ENCODE data around the gene HOXC10.

The HOXC10 gene

DNA sequence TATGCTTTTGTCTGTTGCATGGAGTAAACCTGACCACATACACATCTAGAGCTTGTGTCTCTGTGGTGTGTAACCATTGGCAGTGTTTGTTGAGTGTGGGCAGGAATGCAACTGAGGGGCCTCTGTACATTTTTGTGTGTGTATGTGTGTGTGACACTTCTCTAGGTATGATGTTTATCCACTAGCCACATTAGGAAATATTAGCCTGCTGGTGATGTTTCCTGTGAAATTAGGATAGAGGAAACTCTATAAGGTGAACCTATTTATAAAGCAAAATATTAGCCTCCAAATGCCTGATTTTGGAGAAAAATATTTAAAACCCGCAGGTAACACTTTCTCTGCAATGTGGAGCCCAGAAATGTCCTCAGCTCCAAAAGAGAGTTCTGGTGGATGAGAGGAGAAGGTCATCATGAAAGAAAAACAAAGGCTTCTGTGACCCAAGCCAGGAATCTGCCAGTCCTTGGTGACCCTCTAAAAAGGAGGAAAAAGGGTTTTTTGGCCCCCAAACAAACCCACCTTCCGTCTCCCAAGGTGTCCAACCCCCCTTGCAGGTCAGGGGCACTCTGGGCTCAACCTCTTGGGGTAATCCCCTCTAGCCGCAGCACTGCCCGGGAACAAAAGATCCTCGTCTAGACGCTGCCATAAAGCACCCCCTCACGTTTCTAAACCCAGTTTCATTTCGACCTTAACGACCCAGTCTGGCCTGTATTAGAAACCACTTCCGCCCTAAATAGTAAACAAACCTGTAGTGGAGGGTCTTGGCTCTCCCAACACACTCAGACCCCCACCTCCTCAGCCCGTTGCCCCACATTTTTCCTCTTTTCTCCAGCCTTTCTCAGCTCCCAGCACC lies 7.1 kb upstream of the HOXC10 start:
- no peak for DNase-seq

DNA sequence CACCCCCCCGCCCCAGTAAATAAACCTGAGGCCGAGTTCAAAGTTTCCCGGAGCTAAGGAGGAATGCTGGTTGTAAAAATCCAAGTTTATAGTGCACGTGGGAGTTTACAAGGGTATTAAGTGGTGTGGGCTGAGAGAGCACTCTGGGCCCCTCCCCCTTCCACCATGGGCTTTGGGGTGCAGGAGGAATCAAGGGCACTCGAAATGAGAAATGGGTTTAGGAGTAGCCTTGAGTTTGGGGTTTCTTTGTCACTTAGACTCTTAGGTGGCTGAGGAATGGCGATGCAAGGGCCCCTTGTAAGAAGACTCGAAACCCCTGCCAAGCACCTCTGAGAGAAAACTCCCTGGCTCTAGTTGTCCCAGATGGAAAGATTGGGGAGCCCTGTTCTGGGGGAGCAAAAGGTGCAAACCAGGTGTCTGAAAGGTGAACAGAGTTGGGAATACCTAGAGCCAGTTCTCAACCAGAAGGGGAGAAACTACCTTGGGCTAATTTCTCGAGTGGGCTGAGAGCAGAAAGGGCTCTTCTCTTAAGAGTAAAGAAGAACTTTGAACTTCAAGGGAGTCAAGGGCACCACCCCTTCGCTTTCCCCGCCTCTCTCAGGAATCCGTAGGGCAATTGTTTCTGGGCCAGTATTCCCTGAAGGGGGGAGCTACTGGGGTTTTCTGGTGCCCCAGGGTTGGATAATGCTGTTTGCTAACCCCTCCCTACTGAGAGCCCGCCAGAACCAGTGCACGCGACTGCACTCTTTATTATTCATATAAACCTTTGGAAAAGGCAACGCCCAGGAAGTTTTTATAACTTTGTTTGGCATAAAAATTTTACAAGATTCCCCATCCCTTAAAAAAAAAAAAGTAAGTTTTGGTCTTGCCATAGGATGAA lies 6.2 kb upstream of the HOXC10 start:
- no peak for DNase-seq

DNA sequence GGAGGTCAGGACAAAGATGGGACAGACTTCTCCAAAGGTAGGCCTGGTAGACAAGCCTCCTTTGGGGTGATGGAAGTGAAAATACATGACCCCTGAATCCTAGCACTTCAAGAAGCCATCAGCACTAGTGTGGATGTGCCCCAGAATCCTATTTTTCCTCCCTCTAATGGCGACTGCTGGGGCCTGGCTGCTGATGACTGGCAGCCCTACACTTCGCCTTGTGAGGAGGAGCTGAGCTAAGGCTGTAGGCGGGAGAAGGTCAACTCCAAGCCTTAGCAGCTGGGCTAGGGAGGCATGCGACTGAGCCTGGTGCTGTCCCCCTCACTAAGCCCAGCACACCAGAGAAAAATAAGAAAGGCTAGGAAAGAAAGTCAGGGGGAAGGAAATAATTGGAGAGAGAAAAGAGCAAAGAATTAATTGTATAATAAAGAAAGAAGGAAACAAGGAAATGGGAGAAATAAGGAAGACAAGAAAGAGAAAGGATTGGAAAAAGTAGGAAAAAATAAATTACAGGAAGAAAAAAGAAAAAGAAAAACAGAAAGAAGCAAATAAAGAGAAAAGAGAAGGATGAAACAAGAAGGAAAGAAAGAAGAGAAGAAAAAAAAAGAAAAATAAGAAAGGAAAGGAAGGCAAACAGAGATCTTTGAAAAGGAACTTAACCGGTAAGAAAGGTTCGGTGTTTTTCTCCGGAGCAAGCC lies 4.7 kb upstream of the HOXC10 start:
- no peak for DNase-seq

DNA sequence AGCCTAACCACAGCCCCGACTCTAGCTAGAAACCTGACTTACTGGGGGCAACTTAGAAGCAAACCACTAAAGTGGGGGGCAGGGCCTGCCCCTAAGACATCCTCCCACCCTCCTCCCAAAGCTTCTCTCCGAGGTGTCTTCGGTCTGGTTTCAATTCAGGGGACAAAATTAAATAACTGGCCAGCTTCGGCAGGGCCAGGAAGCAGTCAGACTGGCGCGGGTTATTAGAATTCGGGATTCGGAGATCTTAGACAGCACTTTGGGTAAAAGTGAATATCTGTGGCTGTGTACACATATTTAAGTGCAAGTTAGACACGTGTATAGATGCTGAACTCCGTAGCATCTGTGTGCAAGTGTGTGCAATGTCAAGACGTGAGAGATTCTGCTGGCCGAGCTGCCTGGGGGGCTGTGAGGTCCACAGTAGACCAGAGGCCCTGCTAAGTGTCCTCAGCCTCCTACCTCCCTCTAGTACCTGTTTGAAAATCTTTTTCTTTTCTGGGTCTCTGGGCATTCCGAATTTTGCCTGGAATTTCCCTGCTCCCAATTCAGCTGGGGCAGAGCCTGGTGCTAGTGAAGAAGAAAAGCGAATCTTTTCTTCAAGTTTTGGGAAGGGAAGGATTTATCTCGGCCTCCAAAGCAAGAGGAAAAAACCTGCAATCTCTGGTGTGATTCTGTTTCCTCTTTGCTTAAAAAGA lies 4.0 kb upstream of the HOXC10 start:
- DNase-seq = no peak

DNA sequence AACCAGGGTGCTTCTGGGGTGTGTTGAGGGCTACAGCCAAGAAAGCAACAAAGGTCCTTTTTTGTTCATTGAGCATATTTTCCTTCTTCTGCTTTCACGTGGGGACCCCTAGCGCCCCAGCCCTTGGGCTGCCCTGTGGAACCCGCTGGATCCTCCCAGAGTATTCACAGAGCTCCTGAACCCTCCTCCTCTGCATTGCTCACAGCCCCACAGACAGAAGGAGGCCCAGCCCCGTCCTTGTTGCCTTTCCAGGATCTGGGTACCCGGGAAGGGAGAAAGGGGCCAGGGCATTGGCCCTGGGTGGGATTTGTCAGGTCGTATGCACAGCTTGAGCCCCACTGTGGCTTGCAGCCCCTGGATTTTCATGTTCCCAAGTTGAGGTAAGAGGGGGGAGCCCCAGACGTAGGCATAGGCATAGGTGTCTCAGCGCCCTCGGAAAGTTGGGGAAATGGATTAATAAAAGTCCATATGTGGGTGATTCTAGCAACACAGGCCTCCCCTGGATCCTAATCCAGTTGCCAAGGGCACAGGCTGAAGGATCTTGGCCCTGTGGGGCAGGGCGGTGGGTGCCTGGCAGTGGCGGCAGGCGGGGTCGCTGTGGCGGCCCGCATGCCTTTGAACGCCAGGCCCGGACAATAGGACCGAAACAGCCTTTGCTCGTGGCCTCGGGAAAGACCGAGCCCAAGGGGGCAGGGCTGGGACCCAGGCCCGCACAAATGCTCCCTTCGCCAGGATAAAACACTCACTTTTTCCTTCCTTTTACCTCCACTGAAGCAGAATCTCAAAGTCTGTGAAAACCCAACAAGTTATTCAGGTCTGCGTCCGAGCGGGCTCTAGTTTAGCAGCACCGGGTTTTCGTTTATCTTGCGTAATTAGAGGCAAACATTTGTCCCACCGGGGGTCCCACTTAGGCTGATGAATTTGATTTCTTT lies 3.0 kb upstream of the HOXC10 start:
- DNase-seq = no peak

DNA sequence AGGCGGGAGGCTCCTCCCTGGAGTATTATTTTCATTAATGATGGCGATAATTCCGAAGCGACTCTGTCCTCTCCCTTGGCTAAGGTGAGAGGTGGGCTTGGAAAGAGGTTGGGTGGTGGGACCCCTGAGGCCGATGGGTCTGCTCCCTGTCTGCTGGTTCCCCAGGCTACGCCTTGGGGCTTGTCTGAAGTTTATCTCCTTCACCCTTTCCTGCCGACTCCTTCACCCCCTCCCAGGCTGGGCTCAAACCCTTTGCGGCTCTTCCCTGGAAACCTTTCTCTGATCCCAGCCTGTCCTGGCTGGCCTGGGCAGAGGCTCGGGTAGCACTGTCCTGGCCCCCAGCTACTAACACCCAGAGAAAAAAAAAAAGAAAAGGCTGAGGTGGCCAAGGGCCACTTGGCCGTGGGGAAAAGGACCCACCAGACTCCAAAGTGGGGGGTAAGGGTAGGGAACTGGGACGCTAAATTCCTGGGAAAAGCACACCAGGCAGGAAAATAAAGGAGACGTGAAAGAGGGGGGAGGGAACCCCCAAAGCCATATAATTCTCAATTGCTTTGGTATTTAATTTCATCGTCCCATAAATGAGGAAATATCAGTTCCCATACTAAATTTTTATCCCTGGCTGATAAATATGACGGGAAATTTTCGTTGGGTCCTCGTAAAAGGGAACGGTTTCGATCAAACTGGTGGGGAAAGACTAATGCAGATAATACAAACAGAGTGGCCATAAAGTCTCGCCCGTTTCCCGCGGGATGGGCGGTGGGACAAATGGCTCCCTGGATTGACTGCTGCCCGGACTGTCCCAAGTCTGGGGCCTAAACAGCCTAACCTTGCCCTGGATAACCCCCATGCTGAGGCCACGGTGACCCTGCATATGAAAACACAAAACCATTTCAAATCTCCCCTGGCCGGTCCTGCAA lies 2.0 kb upstream of the HOXC10 start:
- DNase-seq = no peak

DNA sequence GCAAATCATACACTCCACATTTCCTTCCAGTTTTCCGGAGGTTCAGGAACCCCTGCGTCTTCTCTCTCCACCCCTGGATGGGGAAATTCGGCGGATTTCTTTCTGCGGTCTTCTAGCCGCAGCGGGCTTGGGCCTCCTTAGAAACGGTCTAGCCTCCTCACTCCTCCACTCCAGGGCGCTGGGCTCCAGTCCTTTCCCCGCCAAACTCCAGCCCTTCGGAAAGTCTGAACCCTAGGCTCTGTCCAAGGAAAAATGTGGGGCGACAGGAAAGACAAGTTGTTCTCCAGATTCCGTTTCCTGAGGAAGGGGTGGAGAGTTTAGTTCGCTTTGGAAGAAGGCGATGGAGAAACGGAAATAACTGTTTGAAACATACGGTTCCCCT lies 1.4 kb upstream of the HOXC10 start:
- no peak for DNase-seq

DNA sequence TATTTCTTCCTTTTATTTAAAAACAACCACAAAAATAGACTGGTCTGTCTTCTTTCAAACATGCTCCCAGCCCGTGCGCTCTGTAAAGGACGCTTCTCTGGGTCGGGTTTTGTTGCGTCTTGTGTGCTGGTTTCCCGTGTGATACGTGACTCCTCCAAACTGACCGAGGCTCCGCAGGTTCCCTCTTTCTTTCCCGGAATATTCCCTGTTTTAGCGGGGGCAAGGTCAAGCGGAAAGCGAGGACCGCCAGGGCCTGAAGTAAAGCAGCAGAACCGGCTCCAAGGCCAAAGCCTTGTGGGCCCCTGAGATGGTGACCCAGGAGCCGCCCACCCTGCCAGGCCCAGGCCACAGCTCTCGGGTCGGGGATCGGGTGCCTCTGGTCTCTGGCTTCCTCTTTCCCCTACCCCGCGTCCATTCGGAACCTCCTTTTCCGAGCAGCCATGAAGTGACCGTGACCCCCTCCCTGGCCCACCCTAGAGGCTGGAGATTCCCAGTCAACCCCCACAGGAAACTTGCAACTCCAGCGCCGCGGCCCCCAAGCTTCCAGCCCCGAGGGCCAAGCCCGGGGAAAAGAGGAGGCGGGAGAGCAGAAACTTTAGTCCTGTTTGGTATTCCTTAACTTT lies 885 bp upstream of the HOXC10 start:
- no peak for DNase-seq

DNA sequence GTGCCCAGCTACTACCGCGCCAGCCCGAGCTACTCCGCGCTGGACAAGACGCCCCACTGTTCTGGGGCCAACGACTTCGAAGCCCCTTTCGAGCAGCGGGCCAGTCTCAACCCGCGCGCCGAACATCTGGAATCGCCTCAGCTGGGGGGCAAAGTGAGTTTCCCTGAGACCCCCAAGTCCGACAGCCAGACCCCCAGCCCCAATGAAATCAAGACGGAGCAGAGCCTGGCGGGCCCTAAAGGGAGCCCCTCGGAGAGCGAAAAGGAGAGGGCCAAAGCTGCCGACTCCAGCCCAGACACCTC lies 697 bp downstream of the HOXC10 start:
- no peak for DNase-seq

DNA sequence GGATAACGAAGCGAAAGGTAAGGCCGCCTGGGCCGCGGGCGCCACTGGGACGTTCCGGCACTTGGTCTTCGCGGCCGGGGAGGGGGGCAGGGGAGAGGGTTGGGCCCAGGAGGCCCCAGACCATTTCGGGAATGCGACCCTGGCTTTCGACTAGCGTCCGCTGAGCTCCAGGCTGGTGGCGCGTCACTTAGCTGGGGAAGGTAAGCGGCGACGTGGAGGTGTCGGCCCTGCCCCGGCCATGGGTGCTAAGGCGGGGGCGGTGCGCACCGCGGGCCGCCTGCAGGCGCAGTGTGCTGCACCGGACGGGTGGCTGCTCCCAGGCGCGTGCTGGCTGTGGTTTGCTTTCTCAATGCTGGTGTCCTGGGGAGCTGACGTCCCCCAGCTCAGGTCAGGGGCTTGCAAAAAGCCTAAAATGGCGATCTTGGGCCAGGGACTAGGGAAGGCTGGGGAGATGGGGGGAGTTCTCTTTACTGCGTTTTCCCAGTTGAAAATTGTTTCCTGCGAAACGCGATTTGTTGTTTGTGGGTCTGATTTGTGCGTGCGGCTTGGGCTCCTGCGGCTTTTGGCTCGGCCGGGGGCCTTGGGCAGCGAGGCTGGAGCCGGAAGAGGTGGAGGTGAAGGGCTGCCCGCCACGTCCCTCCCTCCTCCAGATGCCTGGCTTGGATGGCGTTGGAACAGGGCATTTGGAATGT lies 1.2 kb downstream of the HOXC10 start:
- DNase-seq = no peak

DNA sequence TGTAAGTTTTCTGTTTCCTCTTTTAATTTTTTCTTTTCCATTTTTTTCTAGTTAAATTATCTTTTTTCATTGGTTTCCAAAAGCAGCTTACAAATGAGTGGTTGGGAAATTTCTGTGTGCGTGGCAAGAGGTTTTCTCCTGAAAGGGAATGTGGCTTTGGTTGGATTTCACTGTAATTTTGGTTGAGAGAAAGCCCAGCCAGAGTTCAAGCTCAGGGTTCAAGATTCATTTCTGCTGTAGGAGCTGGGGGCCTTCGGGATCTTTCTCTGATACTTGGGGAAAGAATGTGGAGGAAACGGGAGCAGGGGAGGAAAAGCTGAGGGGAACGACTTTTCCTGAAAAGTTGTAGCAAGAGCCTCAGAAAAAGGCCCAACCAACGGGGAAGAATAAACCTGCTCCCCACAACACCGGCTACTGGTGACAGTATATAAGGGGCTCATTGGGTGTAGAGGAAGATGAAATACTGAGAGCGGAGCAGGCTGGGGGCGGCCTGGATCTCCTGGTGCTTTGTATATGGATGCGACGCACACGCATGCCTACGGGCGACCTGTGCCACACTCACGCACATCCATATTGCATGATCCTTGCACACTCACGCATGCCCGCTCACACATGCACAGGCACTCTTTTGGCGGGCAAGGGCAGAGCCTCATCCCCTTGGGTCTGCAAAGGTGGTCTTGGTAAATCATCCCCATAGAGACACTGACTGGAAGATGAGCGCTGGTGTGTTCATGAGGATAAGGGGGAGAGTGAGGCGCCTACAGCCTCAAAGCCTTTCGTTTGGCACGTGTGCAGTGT lies 1.9 kb downstream of the HOXC10 start:
- no peak for DNase-seq

DNA sequence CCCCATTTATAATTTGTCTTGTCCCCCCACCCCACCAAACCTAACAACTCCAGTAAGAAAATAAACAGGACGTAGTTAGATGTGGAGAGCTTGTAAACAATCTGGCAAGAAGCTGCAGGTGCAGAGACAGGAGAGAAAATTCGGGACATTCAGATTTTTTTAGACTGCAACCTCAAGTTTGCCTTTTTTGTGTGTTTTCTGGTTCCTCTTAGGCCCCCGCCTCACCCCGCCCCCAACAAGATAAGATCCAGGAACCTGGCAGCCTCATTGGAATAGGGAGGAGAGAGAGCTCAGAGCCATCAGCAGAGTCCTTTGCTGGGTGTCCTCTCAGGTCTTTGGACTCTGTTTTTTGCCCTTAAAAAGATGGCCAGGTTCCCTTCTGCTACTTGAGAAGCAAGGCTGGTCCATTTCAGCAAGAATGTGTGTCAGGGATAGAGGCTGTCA lies 2.9 kb downstream of the HOXC10 start:
- no peak for DNase-seq

DNA sequence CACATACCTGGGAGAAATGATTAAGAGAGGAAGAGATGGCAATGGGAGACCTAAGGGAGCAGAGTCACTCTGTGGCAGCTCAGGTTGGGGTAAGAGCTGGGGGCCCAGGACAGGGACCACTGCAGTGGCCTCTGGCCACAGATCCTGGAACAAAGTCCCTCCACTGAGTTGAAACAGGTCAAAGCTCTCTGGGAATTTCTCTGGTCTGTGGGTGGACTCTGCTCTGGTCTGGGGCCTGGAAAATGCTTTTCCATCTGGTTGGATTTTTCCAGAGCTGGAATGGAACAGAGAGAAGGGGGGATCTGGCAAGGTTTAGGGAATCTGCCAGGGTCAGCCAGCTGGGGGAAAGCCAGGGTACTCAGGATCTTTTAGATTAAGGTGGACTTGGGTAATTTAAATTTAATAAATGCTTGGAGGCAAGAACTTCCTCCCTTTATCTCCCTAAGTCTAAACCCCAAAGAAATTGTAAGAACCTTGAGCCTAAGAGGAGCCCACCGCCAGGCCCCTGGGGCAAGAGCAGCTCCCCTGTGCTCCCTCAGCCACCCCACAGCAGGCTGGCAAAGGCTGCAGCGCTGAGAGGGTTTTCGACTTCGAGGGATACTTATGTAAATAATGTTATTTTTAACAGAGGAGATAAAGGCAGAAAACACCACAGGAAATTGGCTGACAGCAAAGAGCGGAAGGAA lies 3.7 kb downstream of the HOXC10 start:
- no peak for DNase-seq

DNA sequence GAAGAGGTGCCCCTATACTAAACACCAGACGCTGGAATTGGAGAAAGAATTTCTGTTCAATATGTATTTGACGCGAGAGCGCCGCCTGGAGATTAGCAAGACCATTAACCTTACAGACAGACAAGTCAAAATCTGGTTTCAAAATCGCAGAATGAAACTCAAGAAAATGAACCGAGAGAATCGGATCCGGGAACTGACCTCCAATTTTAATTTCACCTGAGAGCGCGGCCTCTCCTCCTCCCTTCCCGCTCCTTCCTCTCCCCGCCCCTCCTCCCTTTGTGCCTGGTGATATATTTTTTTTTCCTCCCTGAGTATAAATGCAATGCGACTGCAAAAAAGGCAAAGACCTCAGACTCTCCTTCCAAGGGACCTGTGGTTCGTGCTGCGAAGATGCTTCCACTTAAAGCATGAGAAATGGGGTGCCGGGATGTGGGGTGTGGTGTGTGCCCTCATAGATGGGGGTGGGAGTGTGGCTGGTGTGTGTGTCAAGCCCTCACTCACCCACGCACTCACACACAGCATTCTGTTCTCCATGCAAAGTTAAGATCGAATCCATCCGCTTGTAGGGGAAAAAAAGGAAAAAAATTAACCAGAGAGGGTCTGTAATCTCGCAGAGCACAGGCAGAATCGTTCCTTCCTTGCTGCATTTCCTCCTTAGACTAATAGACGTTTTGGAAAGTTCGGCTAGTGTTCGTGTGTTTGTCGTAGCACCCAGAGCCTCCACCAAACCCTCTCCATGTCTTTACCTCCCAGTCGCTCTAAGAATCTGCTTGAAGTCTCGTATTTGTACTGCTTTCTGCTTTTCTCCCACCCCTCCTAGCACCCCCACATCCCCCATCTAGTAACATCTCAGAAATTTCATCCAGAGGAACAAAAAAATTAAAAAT lies 4.5 kb downstream of the HOXC10 start:
- no peak for DNase-seq

DNA sequence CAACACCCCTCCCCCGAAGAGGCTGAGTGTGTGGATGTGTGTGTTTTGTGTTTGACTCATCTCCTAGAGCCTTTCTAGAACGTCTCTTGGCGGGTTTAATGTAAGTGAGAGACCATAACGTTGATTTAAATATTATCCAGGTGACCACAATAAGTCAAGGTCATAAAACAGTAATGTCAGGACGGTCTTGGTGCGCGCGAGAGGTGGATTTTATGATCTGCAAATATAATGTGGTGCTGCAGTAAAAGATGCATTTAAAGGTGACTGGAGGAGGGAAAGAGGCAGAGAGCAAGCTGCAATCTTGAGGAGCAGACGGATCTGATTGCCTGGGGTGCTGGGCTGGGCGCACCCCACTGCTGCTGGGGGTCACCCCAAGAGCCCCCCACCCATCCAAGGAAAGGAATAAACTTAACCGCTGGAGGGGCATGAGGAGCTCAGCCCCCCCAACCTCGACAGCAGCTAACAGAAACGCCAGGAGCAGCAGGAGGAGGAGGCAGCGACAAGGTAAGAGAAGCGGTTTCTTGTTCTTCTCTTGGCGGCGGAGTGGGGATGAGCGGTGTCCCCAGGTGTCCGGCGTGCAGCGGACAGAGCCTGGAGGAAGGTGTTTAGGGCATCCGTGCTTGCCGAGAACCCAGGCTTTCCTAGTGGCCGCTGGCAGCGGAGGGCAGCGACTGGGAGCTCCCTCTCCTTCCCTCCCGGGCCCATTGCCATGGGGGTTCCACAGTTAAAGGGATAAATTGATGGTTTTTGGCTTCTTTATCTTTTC lies 5.5 kb downstream of the HOXC10 start:
- no peak for DNase-seq

DNA sequence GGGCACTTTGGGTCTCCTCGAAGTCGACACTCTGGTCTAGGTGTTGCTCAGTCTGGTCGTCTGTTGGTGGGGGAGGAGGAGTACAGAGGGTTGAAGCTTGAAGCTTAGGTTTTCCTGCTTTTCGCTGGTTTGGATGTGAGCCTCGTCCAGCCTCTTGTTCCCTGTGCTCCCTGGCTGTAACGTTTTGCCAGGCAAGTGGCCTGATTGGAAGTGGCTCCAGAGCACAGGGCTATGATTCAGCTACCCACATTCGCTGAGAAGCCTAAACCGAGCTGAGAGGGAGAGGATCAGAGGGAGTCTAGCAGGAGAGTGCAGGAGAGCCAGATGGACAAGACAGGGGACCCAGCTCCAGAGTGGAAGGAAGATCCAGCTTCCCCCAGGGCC lies 6.1 kb downstream of the HOXC10 start:
- no peak for DNase-seq
